ENCODE results near the gene CHST11. TPM values are rescaled to one million over a fixed set of nuclear protein-coding genes. Genes with fewer than 3 reads are reported as not detected.

CHST11 gene
- total RNA-seq, 2 experiments from 2014 or later = 53.4 to 53.6 TPM

DNA sequence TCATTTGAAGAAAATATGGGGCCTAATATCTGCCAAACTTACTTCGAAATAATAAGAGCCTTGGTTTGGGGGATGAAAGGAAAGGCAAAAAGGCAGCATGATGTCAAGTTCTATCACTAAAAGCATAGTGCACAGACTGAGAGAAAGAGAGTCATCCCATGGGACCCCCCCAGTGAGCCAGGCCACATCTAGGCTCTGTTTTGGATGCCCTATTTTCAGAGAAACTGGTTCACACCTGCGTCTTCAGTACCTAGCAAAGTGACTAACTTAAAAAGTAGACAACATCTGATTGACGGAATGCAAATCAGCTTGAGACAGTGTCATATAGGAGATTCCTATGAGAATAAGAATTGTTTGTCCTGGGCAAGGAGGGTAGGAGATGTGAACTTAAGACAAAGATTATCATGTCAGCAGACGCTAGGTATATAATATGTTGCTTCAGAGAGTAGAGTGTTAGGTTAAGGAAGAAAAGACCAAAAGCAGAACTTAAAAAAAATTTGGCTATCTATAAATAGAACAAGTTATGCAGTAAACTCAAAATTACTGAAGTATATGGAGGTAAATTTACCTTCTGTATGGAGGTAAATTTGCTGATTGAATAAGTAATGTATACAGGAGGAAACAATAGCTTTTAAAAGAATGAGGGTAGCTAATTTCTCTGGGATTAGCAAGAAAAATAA is 353.1 kb downstream of the CHST11 start:
- no peaks in the 10 kb centered on the region for H3K4me1 ChIP-seq (ENCODE audit: insufficient read depth, low read length)
- TF ChIP-seq, protein P1, sequence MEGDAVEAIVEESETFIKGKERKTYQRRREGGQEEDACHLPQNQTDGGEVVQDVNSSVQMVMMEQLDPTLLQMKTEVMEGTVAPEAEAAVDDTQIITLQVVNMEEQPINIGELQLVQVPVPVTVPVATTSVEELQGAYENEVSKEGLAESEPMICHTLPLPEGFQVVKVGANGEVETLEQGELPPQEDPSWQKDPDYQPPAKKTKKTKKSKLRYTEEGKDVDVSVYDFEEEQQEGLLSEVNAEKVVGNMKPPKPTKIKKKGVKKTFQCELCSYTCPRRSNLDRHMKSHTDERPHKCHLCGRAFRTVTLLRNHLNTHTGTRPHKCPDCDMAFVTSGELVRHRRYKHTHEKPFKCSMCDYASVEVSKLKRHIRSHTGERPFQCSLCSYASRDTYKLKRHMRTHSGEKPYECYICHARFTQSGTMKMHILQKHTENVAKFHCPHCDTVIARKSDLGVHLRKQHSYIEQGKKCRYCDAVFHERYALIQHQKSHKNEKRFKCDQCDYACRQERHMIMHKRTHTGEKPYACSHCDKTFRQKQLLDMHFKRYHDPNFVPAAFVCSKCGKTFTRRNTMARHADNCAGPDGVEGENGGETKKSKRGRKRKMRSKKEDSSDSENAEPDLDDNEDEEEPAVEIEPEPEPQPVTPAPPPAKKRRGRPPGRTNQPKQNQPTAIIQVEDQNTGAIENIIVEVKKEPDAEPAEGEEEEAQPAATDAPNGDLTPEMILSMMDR (IDR thresholded peaks at IDR 0.05) = no peak
- no peak for ATAC-seq (ENCODE audit: poor library complexity)
- no peak overlapping the region for H3K4me3 ChIP-seq (ENCODE audit: low read length)
- Mint-ChIP-seq H3K4me1 (ENCODE audit: low read depth) (no peaks in the 10 kb centered on the region), H3K36me3 (ENCODE audit: low read depth) (no peaks in the 10 kb centered on the region), H3K9me3 (no peaks in the 10 kb centered on the region), H3K27me3 (no peaks in the 10 kb centered on the region), H3K27ac (no peak overlapping the region), H3K4me3 (no peak overlapping the region)
- no peaks in the 10 kb centered on the region for H3K36me3 ChIP-seq (ENCODE audit: insufficient read depth, low read length)
- no peaks in the 10 kb centered on the region for H3K27me3 ChIP-seq (ENCODE audit: control insufficient read depth in 1 of 2, insufficient read depth in 2 of 2, low read length in 2 of 2)
- intact Hi-C loops (cut with DNase I, micrococcal nuclease) = loop anchor here in 1 of 2 experiments (10.0 kb wide), 1 partner anchor 1745 kb away; no protein-coding TSS in a partner anchor
- no peak overlapping the region for H3K27ac ChIP-seq (ENCODE audit: low read depth in 1 of 2, low read length in 2 of 2)
- ChIA-PET CTCF (no interaction called here), POLR2A (interaction anchor here (1.0 kb wide), 1 partner anchor 46 kb away, joined by 4 read pairs; no protein-coding TSS in a partner anchor)
- no peaks in the 10 kb centered on the region for H3K9me3 ChIP-seq (ENCODE audit: control insufficient read depth in 1 of 2, insufficient read depth in 1 of 2, low read length in 2 of 2)
- DNase-seq = no peak

Small RNA genes lying within 50 kb of the gene (microRNA-seq; reads per million reads assigned to microRNA genes)
- not detected for gene MIR3922 (ENCODE audit: borderline microRNAs expressed, borderline replicate concordance)

Other genes with a start within 250 kb of the CHST11 start
- gene TXNRD1, start 241.2 kb upstream of the CHST11 start, total RNA-seq = 10 to 100 TPM; 24.6 to 27.2 TPM
- 10 to 100 TPM; 13.5 to 14.3 TPM for gene EID3, start 153.2 kb upstream of the CHST11 start, total RNA-seq

Measured in CD4-positive, alpha-beta T cell (primary cell).